Measurements from ENCODE around the gene MTMR3.

MTMR3 gene

GRCh38 chr22:29870574-29870973 lies 12.4 kb upstream of the MTMR3 start:
- DNase-seq (ENCODE audit: low spot score), result peak; percentile 80

GRCh38 chr22:29871684-29872083 lies 11.3 kb upstream of the MTMR3 start:
- DNase-seq (ENCODE audit: low spot score), result peak; percentile 57

GRCh38 chr22:29872144-29872893 lies 10.7 kb upstream of the MTMR3 start:
- DNase-seq (ENCODE audit: low spot score), result no peak

- no peak for DNase-seq (ENCODE audit: low spot score)
Observed at GRCh38 chr22:29872989-29873388, 10.0 kb upstream of the MTMR3 start.

- DNase-seq (ENCODE audit: low spot score), result no peak
Observed at GRCh38 chr22:29873943-29874342, 9.0 kb upstream of the MTMR3 start.

GRCh38 chr22:29877620-29878019 lies 5.4 kb upstream of the MTMR3 start:
- DNase-seq (ENCODE audit: low spot score), result peak; percentile 41

- DNase-seq (ENCODE audit: low spot score), result peak; percentile 11
Observed at GRCh38 chr22:29879753-29880152, 3.2 kb upstream of the MTMR3 start.

- no peak for DNase-seq (ENCODE audit: low spot score)
Observed at GRCh38 chr22:29882716-29883044, 294 bp upstream of the MTMR3 start.

- no peak for DNase-seq (ENCODE audit: low spot score)
Observed at GRCh38 chr22:29883775-29884097, 762 bp downstream of the MTMR3 start.

GRCh38 chr22:29885610-29886009 lies 2.6 kb downstream of the MTMR3 start:
- no peak for DNase-seq (ENCODE audit: low spot score)

- DNase-seq (ENCODE audit: low spot score), result no peak
Observed at GRCh38 chr22:29886596-29886995, 3.6 kb downstream of the MTMR3 start.

- no peak for DNase-seq (ENCODE audit: low spot score)
Observed at GRCh38 chr22:29887358-29887757, 4.4 kb downstream of the MTMR3 start.

- no peak for DNase-seq (ENCODE audit: low spot score)
Observed at GRCh38 chr22:29890760-29891159, 7.8 kb downstream of the MTMR3 start.

GRCh38 chr22:29892315-29893156 lies 9.6 kb downstream of the MTMR3 start:
- no peak for DNase-seq (ENCODE audit: low spot score)

- DNase-seq (ENCODE audit: low spot score), result no peak
Observed at GRCh38 chr22:29901354-29901753, 18.4 kb downstream of the MTMR3 start.

- no peak for DNase-seq (ENCODE audit: low spot score)
Observed at GRCh38 chr22:29903371-29903770, 20.4 kb downstream of the MTMR3 start.

- DNase-seq (ENCODE audit: low spot score), result no peak
Observed at GRCh38 chr22:29904020-29904419, 21.0 kb downstream of the MTMR3 start.

GRCh38 chr22:29907753-29908515 lies 25.0 kb downstream of the MTMR3 start:
- DNase-seq (ENCODE audit: low spot score), result peak; percentile 95

- DNase-seq (ENCODE audit: low spot score), result no peak
Observed at GRCh38 chr22:29912141-29912540, 29.2 kb downstream of the MTMR3 start.

GRCh38 chr22:29912605-29913398 lies 29.8 kb downstream of the MTMR3 start:
- DNase-seq (ENCODE audit: low spot score), result peak; percentile 92

GRCh38 chr22:29914165-29914564 lies 31.2 kb downstream of the MTMR3 start:
- DNase-seq (ENCODE audit: low spot score), result peak; percentile 82

GRCh38 chr22:29914991-29915533 lies 32.1 kb downstream of the MTMR3 start:
- DNase-seq (ENCODE audit: low spot score), result no peak
